ENCODE results near the gene DISP3. TPM values are rescaled to one million over a fixed set of nuclear protein-coding genes. Genes with fewer than 3 reads are reported as not detected.

Gene DISP3
- total RNA-seq, 1 experiment from 2014 or later, result 1.1 TPM

Other genes with a start within 250 kb of the DISP3 start
- 71.2 TPM for gene MTOR, start 216.6 kb upstream of the DISP3 start, total RNA-seq (2021; ENCODE audit: unreplicated experiment)
- gene UBIAD1, start 206.0 kb upstream of the DISP3 start, total RNA-seq (2021; ENCODE audit: unreplicated experiment), result 24.7 TPM
- 131 TPM for gene FBXO2, start 175.3 kb downstream of the DISP3 start, total RNA-seq (2021; ENCODE audit: unreplicated experiment)
- 70.8 TPM for gene FBXO44, start 175.7 kb downstream of the DISP3 start, total RNA-seq (2021; ENCODE audit: unreplicated experiment)
- gene FBXO6, start 185.0 kb downstream of the DISP3 start, total RNA-seq (2021; ENCODE audit: unreplicated experiment), result 37.5 TPM
- gene MAD2L2, start 202.0 kb downstream of the DISP3 start, total RNA-seq (2021; ENCODE audit: unreplicated experiment), result 84.8 TPM
- 0.13 TPM for gene DRAXIN, start 212.6 kb downstream of the DISP3 start, total RNA-seq (2021; ENCODE audit: unreplicated experiment)